Hematopoietic multipotent progenitor cell (in vitro differentiated cells): ENCODE results near the gene TRIM71. TPM values are rescaled to one million over a fixed set of nuclear protein-coding genes. Genes with fewer than 3 reads are reported as not detected.
"Not testable (repeated sequence)": the region's sequence is repeated elsewhere in the genome, so short reads cannot be mapped to it uniquely, and the experiment has no call there.

Experiments used
- DNase-seq, 3 donors: peaks; one replicate each; pipeline ENCODE4 v3.0.0-alpha.2; 2011 to 2015; ENCODE audit warnings: low read depth in 2 of 3, low spot score in 2 of 3
- total RNA-seq: library from RNA; depleted of rRNA; stranded (reverse); fragments of >200 nt; gene quantifications from one replicate; pipeline ENCODE4 v1.2.3, GENCODE V29; 2012

TRIM71 gene
- 0.81 TPM for total RNA-seq

DNA sequence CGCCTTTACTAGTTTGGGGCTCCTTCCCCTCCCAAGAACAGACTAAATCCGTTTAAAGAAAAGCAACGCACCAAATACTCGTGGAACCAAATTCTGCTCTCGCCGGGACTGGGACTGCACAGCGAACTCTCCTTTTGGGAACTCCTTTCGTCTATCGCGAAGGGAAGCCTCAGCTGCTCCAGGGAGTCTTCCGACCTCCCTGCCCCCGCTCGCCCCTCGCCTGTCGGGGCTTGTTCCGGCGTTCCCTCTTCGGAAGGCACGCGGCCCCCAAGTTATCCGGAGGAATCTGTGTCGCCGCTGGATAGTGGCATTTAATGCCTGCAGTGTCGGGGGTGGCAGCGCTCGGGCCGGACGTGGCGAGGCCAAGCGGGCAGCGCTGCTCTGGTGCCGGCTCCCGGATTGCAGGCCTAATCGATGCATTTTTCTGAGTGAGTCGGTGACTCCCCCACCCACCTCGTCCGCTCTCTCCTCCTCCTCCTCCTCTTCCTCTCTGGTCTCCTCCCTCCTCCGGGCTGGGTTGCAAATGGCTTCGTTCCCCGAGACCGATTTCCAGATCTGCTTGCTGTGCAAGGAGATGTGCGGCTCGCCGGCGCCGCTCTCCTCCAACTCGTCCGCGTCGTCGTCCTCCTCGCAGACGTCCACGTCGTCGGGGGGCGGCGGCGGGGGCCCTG is at the start of gene TRIM71:
Gene TRIM71, plus strand, starts transcription at position 440 of the 671 bp plus-strand sequence. Its CDS starts 84 bp downstream, at position 524.
- DNase-seq, result peak in 2 of 3 donors; percentile 18 to 29

- no peak for DNase-seq
Observed at GRCh38 chr3:32778389-32778788, 39.4 kb upstream of the TRIM71 start.

DNA sequence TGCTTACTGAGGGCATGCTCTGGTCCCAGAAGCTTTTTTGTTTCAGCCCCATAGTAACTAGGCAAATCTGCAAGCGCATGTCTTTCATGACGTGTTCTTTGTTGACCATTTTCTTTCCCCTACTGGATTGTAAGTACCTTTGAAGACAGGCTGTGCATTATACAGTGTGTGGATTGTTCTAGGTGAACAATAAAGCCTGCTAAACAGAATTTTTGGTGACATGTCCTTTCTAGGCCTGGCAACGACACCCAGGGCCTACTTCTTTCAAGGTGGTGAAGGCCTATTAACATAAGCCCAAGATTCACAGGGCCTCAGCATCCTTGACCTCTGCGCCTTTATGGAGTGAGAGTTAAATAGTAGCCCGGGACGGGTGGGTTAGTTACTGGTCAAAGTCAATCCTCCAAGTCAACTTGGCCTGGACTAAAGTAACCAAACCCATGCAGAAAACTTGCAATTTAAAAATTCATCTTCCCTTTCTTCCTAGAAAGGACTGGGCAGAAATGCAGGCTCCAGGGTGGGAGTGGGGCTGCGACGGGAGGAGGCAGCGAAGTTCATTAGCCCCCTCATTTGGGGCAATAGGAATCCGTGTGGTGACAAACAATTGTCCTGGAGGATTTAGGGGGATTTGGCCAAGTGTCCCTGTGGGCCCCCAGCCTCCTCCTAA is 37.6 kb upstream of the TRIM71 start:
- DNase-seq, result no peak

DNA sequence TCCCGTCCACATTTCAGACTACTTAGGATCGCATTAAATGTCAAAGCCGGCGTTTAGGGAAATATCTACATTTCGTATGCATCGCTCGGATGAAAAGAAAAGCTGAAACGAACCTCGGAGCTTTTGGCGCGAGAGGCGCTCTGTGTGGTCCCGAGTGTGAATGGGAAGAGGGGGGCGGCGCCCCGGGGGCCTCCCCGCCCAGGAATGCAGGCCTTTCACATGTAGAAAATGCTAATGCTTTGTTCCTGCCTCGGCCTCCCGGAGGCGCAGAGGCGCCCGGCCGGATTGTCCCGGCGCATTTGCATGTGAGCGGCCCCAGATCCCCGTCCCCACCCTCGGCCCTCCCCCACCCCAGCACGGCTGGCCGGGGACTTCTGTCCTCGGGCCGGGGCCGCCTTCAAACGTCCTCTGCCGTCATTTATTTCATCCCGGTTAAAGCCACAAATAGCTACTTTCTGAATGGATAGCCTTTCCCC is 37.0 kb upstream of the TRIM71 start:
- DNase-seq, result peak in 2 of 3 donors; percentile 21 to 22

DNA sequence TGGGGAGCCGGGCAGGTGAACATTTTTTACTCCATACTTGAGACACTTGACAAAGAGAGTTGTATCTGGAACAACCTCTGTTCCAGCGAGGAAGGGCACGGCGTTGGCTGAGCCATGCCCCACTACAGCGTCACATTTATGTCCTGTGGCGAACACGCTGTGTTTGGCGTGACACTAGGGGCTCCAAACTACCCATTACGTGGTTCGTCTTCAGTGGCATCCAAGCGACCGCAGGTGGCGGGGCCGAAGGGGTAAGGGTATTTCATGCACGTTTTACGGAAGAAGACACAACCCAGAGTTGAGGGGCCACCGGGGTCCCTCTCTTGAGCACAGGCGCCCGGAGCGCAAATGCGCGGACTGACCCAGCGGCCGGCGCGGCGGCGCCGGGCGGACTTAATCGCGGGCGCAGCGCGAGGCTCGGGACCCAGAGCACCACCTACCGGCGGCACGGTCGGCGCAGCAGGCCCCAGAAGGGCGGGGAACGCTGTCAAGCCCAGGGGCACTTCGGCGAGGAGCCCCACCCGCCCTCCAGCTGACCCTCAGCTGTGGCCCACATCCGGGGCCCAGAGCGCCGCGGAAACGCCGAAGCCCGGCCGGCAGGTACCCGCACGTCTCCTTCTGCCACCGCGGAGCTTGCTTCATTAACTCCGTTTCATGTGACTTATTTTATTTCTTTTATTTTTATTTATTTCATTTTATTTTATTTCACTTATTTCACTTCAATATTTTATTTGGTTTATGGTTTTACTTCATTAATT is 36.4 kb upstream of the TRIM71 start:
- peak; percentile 29 to 78 (median 76) for DNase-seq

DNA sequence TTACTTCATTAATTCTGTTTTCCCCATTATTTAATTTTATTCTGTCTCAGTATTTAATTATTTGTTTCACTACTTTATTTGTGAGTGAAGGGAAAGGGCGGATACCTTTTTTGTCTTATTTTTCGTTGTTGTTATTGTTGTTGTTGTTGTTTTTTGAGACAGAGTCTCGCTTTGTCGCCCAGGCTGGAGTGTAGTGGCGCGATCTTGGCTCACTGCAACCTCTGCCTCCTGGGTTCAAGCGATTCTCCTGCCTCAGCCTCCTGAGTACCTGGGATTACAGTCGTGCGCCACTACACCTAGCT is 35.9 kb upstream of the TRIM71 start:
- DNase-seq, result not testable (repeated sequence)

- DNase-seq, result no peak
Observed at GRCh38 chr3:32782407-32782806, 35.4 kb upstream of the TRIM71 start.

DNA sequence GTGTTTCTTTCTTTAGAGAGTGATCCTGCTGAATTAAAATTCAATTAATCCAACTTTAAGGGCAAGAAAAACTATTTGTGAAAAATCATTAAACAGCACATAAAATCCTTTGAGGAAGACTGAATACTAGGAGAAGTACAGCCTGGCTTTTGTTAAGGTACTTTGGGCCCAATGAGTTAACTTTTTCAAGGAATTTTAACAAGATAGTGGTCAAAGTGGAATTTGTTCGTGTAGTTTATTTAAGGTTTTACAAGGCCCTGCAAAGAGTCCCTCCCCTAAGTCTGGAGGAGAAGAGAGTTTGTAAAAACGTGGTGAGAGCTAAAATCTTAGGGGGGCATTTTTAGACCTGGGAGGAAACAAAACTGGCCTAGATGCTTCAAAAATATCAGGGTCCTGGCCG is 26.0 kb upstream of the TRIM71 start:
- DNase-seq, result no peak

- DNase-seq, result no peak
Observed at GRCh38 chr3:32794487-32795308, 23.1 kb upstream of the TRIM71 start.

DNA sequence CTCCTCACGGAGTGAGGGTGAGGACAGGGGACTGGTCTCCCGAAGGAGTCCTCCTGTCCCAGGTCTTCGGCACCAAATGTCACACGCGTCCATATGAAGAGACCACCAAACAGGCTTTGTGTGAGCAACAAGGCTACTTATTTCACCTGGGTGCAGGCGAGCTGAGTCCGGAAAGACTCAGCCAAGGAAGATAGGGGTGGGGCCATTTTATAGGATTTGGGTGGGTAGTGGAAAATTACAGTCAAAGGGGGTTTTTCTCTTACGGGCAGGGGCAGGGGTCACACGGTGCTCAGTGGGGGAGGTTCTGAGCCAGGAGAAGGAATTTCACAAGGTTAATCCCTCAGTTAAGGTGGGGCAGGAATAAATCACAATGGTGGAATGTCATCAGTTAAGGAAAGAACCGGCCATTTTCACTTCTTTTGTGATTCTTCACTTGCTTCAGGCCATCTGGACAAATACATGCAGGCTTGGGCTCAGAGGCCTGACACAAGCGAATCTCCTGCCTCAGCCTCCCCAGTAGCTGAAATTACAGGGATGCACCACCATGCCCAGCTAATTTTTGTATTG is 21.3 kb upstream of the TRIM71 start:
- not testable (repeated sequence) for DNase-seq

DNA sequence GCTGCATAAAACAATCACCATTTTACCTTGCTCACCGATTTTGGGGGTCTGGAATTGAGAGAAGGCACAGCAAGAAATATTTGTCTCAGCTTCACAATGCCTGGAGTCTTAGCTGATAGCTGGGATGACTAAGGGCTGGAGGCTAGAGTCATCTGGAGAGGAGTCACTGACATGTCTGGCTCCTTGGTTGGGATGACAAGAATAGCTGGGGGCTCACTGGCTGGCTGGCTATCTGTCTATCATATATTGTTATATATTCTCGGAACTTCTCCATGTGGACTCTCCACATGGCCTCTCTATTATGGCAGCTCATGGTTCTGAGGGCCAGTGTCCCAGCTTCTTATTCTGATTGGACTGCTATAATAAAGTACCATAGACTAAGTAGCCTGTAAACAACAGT is 20.0 kb upstream of the TRIM71 start:
- DNase-seq, result no peak

DNA sequence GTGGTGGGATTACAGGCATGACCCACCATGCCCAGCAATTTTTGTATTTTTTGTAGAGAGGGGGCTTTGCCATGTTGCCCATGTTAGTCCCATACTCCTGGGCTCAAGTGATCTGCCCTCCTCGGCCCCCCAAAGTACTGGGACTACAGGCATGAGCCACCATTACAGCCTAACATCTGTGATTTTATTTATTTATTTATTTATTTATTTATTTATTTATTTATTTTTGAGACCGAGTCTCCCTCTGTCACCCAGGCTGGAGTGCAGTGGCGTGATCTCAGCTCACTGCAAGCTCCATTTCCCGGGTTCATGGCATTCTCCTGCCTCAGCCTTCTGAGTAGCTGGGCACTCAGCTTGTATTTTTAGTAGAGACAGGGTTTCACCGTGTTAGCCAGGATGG is 16.4 kb upstream of the TRIM71 start:
- not testable (repeated sequence) for DNase-seq

GRCh38 chr3:32813180-32813579 is 4.6 kb upstream of the TRIM71 start:
- peak in 2 of 3 donors; percentile 31 to 49 for DNase-seq

DNA sequence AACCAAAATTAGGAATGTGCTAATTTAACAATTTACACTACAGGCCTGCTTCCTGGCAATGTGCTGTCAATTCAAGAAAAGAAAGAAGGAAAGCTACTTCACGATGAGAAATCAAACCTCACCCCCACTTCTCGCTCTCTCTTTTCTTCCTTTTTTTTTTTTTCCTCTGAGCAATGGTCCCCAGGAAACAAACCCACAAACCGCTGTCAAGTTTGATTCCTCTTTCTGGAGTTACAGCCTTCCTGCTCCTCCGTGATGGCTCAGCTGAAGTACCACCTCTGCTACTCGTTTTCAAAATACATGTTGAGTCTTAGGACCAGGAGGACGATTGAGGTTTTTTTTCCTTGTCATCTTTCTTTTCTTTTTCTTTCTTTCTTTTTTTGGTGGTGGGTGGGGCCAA is 3.4 kb upstream of the TRIM71 start:
- peak in 2 of 3 donors; percentile 88 to 96 for DNase-seq

DNA sequence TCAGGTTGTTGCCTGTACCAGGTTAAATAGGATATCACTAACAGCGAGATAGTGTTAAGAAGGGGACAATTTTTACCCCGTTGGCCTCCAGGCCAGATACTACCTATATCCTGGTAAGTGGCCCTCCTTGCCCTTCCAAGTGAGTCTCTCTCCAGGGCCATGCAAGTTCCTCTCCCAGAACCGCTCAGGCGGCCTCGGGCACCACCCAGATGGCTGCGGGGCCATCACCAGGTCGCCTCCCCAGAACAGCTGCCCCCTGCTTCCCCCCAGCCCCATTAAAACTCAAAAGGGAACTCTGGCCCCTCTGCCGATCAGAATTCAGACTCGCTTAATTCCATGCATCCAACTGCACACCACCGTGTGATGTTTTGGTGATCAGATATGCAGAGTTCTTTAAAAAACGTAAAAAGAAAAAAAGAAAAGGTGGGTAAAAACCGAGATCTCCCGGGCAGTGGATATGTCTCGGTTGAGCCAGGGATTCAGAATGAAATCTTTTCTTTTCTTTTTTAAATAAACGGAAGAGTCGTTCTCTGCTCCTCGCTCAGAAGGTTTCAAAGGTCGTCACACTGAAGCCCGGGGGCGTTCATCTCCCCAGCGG is 1.9 kb upstream of the TRIM71 start:
- peak in 1 of 3 donors; percentile 4 for DNase-seq

GRCh38 chr3:32816439-32817256 is 1.1 kb upstream of the TRIM71 start:
- DNase-seq, result peak in 2 of 3 donors; percentile 42 to 58

DNA sequence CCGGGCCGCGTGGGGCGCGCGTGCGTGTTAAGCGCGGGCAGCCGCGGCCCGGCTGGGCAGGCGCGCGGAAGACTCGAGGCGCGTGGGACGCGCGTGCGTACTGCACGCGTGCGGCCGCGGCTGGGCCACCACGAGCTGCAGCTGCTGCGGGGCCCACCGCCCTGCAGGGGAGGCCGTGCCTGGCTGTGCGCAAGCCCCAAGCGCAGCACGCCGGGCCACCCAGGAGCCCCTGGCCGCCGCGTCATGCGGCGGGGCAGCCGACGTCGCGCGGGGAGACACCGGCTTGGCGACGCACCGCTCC is 590 bp upstream of the TRIM71 start:
- DNase-seq, result peak in 1 of 3 donors; percentile 40

DNA sequence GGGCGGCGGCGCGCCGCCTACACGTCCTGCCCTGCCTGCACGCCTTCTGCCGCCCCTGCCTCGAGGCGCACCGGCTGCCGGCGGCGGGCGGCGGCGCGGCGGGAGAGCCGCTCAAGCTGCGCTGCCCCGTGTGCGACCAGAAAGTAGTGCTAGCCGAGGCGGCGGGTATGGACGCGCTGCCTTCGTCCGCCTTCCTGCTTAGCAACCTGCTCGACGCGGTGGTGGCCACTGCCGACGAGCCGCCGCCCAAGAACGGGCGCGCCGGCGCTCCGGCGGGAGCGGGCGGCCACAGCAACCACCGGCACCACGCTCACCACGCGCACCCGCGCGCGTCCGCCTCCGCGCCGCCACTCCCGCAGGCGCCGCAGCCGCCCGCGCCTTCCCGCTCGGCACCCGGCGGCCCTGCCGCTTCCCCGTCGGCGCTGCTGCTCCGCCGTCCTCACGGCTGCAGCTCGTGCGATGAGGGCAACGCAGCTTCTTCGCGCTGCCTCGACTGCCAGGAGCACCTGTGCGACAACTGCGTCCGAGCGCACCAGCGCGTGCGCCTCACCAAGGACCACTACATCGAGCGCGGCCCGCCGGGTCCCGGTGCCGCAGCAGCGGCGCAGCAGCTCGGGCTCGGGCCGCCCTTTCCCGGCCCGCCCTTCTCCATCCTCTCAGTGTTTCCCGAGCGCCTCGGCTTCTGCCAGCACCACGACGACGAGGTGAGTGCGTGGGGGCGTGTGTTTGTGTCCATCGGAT is 602 bp downstream of the TRIM71 start:
- DNase-seq, result peak in 2 of 3 donors; percentile 12 to 22
